SK-N-SH treated with all-trans-retinoic acid at 6 μM for 48 hours (cell line): Measurements from ENCODE around the gene PSMB5.

ENCODE experiments used
- ATAC-seq: fragments of 200-7000 bp; cut with Tn5 transposase; 3 replicates; pipeline ENCODE4 v1.9.1; 2020; ENCODE audit warnings: mild to moderate bottlenecking, moderate library complexity
- ARNTL ChIP-seq: fragments of 450-650 bp; formaldehyde crosslinking; IDR thresholded peaks from 2 replicates; pipeline ENCODE4 v1.5.0; 2020; ENCODE audit warnings: low read depth, mild to moderate bottlenecking, moderate library complexity, borderline replicate concordance
- BACH2 ChIP-seq: fragments of 250-450 bp; sonication (Bioruptor Pico); IDR thresholded peaks from 2 replicates; pipeline ENCODE4 v1.9.0; 2021; ENCODE audit warnings: mild to moderate bottlenecking, borderline replicate concordance
- CREB5 ChIP-seq: fragments of 250-450 bp; sonication (Bioruptor Pico); IDR thresholded peaks from 2 replicates; pipeline ENCODE4 v1.5.1; 2020; ENCODE audit warnings: low read depth, mild to moderate bottlenecking, moderate library complexity
- CSRNP3 ChIP-seq: fragments of 250-450 bp; sonication (Bioruptor Pico); IDR thresholded peaks from 2 replicates; pipeline ENCODE4 v1.5.1; 2021; ENCODE audit warnings: mild to moderate bottlenecking, moderate library complexity
- ESRRG ChIP-seq: fragments of 250-450 bp; sonication (Bioruptor Pico); IDR thresholded peaks from 2 replicates; pipeline ENCODE4 v1.6.1; 2021; ENCODE audit warnings: mild to moderate bottlenecking
- GLIS3 ChIP-seq: fragments of 250-450 bp; sonication (Bioruptor Pico); IDR thresholded peaks from 2 replicates; pipeline ENCODE4 v1.5.0; 2020; ENCODE audit warnings: mild to moderate bottlenecking, moderate library complexity
- ISL1 ChIP-seq: fragments of 250-450 bp; sonication (Bioruptor Pico); IDR thresholded peaks from 2 replicates; pipeline ENCODE4 v2.1.2; 2022; ENCODE audit warnings: mild to moderate bottlenecking, moderate library complexity
- OSR1 ChIP-seq: fragments of 250-450 bp; sonication (Bioruptor Pico); IDR thresholded peaks from 2 replicates; pipeline ENCODE4 v1.8.0; 2022; ENCODE audit warnings: moderate library complexity, mild to moderate bottlenecking, inconsistent platforms
- PATZ1 ChIP-seq: fragments of 250-450 bp; sonication (Bioruptor Pico); IDR thresholded peaks from 2 replicates; pipeline ENCODE4 v1.8.0; 2020; ENCODE audit warnings: mild to moderate bottlenecking, moderate library complexity, borderline replicate concordance
- POU6F1 ChIP-seq: fragments of 250-450 bp; sonication (Bioruptor Pico); IDR thresholded peaks from 2 replicates; pipeline ENCODE4 v1.8.0; 2021; ENCODE audit warnings: low read depth, mild to moderate bottlenecking, moderate library complexity, borderline replicate concordance
- RARB ChIP-seq: fragments of 250-450 bp; sonication (Bioruptor Pico); IDR thresholded peaks from 2 replicates; pipeline ENCODE4 v1.8.0; 2021; ENCODE audit warnings: mild to moderate bottlenecking, moderate library complexity
- SNAI2 ChIP-seq: fragments of 250-450 bp; sonication (Bioruptor Pico); IDR thresholded peaks from 2 replicates; pipeline ENCODE4 v1.5.0; 2020; ENCODE audit warnings: mild to moderate bottlenecking, moderate library complexity
- TCF4 ChIP-seq: fragments of 250-450 bp; sonication (Bioruptor Pico); IDR thresholded peaks from 2 replicates; pipeline ENCODE4 v1.8.0; 2021; ENCODE audit warnings: mild to moderate bottlenecking, moderate library complexity, borderline replicate concordance
- TOX ChIP-seq: fragments of 250-450 bp; sonication (Bioruptor Pico); IDR thresholded peaks from 2 replicates; pipeline ENCODE4 v1.8.0; 2021; ENCODE audit warnings: mild to moderate bottlenecking, moderate library complexity, borderline replicate concordance
- ZC3H10 ChIP-seq: fragments of 250-450 bp; sonication (Bioruptor Pico); IDR thresholded peaks from 2 replicates; pipeline ENCODE4 v1.5.1; 2021; ENCODE audit warnings: mild to moderate bottlenecking, moderate library complexity
- ZFP3 ChIP-seq: fragments of 250-450 bp; sonication (Bioruptor Pico); IDR thresholded peaks from 2 replicates; pipeline ENCODE4 v1.5.0; 2020; ENCODE audit warnings: mild to moderate bottlenecking, moderate library complexity
- ZFP30 ChIP-seq: fragments of 450-650 bp; formaldehyde crosslinking; IDR thresholded peaks from 2 replicates; pipeline ENCODE4 v1.5.0; 2022; ENCODE audit warnings: mild to moderate bottlenecking, moderate library complexity
- ZNF565 ChIP-seq: fragments of 450-650 bp; formaldehyde crosslinking; conservative IDR thresholded peaks from 2 replicates; pipeline ENCODE4 v1.5.0; 2020; ENCODE audit warnings: low read depth, mild to moderate bottlenecking, moderate library complexity
- ZNF70 ChIP-seq: fragments of 450-650 bp; formaldehyde crosslinking; IDR thresholded peaks from 2 replicates; pipeline ENCODE4 v1.5.0; 2020; ENCODE audit warnings: mild to moderate bottlenecking, moderate library complexity
- ZNF8 ChIP-seq: fragments of 450-650 bp; formaldehyde crosslinking; IDR thresholded peaks from 2 replicates; pipeline ENCODE4 v1.5.0; 2020; ENCODE audit warnings: mild to moderate bottlenecking, moderate library complexity
- TF ChIP-seq, protein P1 (sequence below): fragments of 250-450 bp; sonication (Bioruptor Pico); IDR thresholded peaks from 2 replicates; pipeline ENCODE4 v1.5.0; 2020; ENCODE audit warnings: mild to moderate bottlenecking, moderate library complexity

Gene PSMB5

GRCh38 chr14:23033801-23034497 is 751 bp downstream of the PSMB5 start:
- ATAC-seq = peak; percentile 20; the same call in 2 of the 3 replicates
- TF ChIP-seq BACH2 (CRISPR knock-in tag) = no peak
- TF ChIP-seq ZNF70 (CRISPR knock-in tag) = no peak
- TF ChIP-seq, protein P1, sequence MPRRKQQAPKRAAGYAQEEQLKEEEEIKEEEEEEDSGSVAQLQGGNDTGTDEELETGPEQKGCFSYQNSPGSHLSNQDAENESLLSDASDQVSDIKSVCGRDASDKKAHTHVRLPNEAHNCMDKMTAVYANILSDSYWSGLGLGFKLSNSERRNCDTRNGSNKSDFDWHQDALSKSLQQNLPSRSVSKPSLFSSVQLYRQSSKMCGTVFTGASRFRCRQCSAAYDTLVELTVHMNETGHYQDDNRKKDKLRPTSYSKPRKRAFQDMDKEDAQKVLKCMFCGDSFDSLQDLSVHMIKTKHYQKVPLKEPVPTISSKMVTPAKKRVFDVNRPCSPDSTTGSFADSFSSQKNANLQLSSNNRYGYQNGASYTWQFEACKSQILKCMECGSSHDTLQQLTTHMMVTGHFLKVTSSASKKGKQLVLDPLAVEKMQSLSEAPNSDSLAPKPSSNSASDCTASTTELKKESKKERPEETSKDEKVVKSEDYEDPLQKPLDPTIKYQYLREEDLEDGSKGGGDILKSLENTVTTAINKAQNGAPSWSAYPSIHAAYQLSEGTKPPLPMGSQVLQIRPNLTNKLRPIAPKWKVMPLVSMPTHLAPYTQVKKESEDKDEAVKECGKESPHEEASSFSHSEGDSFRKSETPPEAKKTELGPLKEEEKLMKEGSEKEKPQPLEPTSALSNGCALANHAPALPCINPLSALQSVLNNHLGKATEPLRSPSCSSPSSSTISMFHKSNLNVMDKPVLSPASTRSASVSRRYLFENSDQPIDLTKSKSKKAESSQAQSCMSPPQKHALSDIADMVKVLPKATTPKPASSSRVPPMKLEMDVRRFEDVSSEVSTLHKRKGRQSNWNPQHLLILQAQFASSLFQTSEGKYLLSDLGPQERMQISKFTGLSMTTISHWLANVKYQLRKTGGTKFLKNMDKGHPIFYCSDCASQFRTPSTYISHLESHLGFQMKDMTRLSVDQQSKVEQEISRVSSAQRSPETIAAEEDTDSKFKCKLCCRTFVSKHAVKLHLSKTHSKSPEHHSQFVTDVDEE (CRISPR knock-in tag) = no peak
- TF ChIP-seq POU6F1 (CRISPR knock-in tag) = no peak
- no peak for TF ChIP-seq SNAI2 (CRISPR knock-in tag)
- no peak for TF ChIP-seq OSR1 (CRISPR knock-in tag)
- no peak for TF ChIP-seq ISL1 (CRISPR knock-in tag)
- TF ChIP-seq CSRNP3 (CRISPR knock-in tag) = no peak
- no peak for TF ChIP-seq ESRRG
- no peak for TF ChIP-seq TOX (CRISPR knock-in tag)
- no peak for TF ChIP-seq ARNTL (CRISPR knock-in tag)
- no peak for TF ChIP-seq TCF4 (CRISPR knock-in tag)
- TF ChIP-seq ZNF565 (CRISPR knock-in tag) = no peak
- no peak for TF ChIP-seq ZFP3 (CRISPR knock-in tag)
- TF ChIP-seq PATZ1 (CRISPR knock-in tag) = no peak
- no peak for TF ChIP-seq ZNF8 (CRISPR knock-in tag)
- no peak for TF ChIP-seq ZC3H10 (CRISPR knock-in tag)
- TF ChIP-seq GLIS3 (CRISPR knock-in tag) = no peak
- no peak for TF ChIP-seq RARB (CRISPR knock-in tag)

- ATAC-seq = no peak
- TF ChIP-seq ISL1 (CRISPR knock-in tag) = no peak
- TF ChIP-seq TCF4 (CRISPR knock-in tag) = no peak
- no peak for TF ChIP-seq CSRNP3 (CRISPR knock-in tag)
- no peak for TF ChIP-seq ZNF70 (CRISPR knock-in tag)
- TF ChIP-seq ESRRG = no peak
- TF ChIP-seq OSR1 (CRISPR knock-in tag) = no peak
- TF ChIP-seq ZFP30 (CRISPR knock-in tag) = no peak
- no peak for TF ChIP-seq TOX (CRISPR knock-in tag)
- no peak for TF ChIP-seq CREB5 (CRISPR knock-in tag)
- no peak for TF ChIP-seq GLIS3 (CRISPR knock-in tag)
- TF ChIP-seq ARNTL (CRISPR knock-in tag) = no peak
- no peak for TF ChIP-seq ZC3H10 (CRISPR knock-in tag)
- no peak for TF ChIP-seq RARB (CRISPR knock-in tag)
- no peak for TF ChIP-seq POU6F1 (CRISPR knock-in tag)
- TF ChIP-seq BACH2 (CRISPR knock-in tag) = no peak
- TF ChIP-seq, protein P1 (CRISPR knock-in tag) = no peak
Measured at GRCh38 chr14:23033251-23033727, 1.4 kb downstream of the PSMB5 start.
